ENCODE measurements around the gene BCORL1. TPM values are rescaled to one million over a fixed set of nuclear protein-coding genes. Genes with fewer than 3 reads are reported as not detected.

The BCORL1 gene
- total RNA-seq, 4 donors from 2014 or later: 5.9 to 11.0 (median 7.9) TPM

DNA sequence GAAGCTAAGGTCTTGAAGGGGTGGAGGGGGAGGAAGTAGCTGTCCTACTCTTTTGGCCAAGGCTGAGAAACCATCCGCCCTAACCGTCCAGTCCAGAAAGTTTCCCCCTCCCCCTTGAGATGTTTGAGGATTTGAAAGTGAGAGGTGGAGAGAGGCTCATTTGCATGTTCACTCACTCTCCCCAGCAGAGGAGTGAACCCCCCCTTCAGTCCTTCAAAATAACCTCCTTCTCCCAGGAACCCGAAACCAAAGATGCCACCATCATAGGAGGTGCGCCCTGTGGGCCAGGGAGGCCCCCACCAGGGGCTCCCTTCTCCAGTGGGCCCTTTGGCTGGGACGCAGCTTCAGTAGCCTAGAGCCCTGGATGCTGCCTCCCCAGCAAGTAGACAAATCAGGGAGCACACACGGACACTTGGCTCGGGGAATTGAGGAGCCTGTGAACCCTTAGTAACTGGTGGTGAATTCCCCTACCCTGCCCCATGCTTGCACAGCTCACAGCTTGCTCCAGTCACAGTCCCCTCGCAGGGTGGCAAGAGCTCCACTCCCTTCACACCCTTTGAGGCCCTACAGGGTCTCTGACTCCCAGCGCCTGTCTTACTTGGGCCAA lies 102.3 kb downstream of the BCORL1 start:
- no peaks in the 10 kb centered on the region for H3K36me3 ChIP-seq
- 70% methylated on average over 8 of the region's 9 CpGs for WGBS
- H3K27ac ChIP-seq: peak overlapping the region; percentile 38
- peaks cover 51% of the 10 kb centered on the region for H3K4me1 ChIP-seq
- H3K9me3 ChIP-seq: no peaks in the 10 kb centered on the region
- no peak overlapping the region for H3K4me3 ChIP-seq
- H3K27me3 ChIP-seq: no peaks in the 10 kb centered on the region
- DNase-seq (ENCODE audit: low spot score in 2 of 2): no peak
- TF ChIP-seq EP300 (IDR thresholded peaks at IDR 0.05) (no peak), POLR2A (IDR thresholded peaks at IDR 0.05) (no peak)
- TF ChIP-seq, protein P1, sequence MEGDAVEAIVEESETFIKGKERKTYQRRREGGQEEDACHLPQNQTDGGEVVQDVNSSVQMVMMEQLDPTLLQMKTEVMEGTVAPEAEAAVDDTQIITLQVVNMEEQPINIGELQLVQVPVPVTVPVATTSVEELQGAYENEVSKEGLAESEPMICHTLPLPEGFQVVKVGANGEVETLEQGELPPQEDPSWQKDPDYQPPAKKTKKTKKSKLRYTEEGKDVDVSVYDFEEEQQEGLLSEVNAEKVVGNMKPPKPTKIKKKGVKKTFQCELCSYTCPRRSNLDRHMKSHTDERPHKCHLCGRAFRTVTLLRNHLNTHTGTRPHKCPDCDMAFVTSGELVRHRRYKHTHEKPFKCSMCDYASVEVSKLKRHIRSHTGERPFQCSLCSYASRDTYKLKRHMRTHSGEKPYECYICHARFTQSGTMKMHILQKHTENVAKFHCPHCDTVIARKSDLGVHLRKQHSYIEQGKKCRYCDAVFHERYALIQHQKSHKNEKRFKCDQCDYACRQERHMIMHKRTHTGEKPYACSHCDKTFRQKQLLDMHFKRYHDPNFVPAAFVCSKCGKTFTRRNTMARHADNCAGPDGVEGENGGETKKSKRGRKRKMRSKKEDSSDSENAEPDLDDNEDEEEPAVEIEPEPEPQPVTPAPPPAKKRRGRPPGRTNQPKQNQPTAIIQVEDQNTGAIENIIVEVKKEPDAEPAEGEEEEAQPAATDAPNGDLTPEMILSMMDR (IDR thresholded peaks at IDR 0.05): no peak

- H3K27me3 ChIP-seq: no peaks in the 10 kb centered on the region
- H3K27ac ChIP-seq: peak overlapping the region; percentile 38
- H3K4me3 ChIP-seq: no peak overlapping the region
- WGBS: 69% methylated on average over 11 of the region's 11 CpGs
- H3K36me3 ChIP-seq: no peaks in the 10 kb centered on the region
- H3K9me3 ChIP-seq: no peaks in the 10 kb centered on the region
- H3K4me1 ChIP-seq: peaks cover 51% of the 10 kb centered on the region
- DNase-seq (ENCODE audit: low spot score in 2 of 2): no peak
- TF ChIP-seq POLR2A (IDR thresholded peaks at IDR 0.05): no peak
- no peak for TF ChIP-seq EP300 (IDR thresholded peaks at IDR 0.05)
- no peak for TF ChIP-seq POLR2AphosphoS5 (IDR thresholded peaks at IDR 0.05)
- TF ChIP-seq, protein P1 (IDR thresholded peaks at IDR 0.05): no peak
Observed at GRCh38 chrX:130085551-130086446, 103.4 kb downstream of the BCORL1 start.

- no peak for DNase-seq (ENCODE audit: low spot score in 2 of 2)
- 75% methylated on average over 12 of the region's 13 CpGs for WGBS
- Histone ChIP-seq H3K4me1 (peaks cover 48% of the 10 kb centered on the region), H3K4me3 (no peak overlapping the region), H3K27ac (peak overlapping the region; percentile 14), H3K36me3 (no peaks in the 10 kb centered on the region), H3K9me3 (no peaks in the 10 kb centered on the region), H3K27me3 (no peaks in the 10 kb centered on the region)
- no peak for TF ChIP-seq EP300 (IDR thresholded peaks at IDR 0.05)
- TF ChIP-seq, protein P1 (IDR thresholded peaks at IDR 0.05): no peak
- no peak for TF ChIP-seq POLR2A (IDR thresholded peaks at IDR 0.05)
- no peak for TF ChIP-seq POLR2AphosphoS5 (IDR thresholded peaks at IDR 0.05)
Observed at GRCh38 chrX:130086447-130087206, 104.2 kb downstream of the BCORL1 start.

DNA sequence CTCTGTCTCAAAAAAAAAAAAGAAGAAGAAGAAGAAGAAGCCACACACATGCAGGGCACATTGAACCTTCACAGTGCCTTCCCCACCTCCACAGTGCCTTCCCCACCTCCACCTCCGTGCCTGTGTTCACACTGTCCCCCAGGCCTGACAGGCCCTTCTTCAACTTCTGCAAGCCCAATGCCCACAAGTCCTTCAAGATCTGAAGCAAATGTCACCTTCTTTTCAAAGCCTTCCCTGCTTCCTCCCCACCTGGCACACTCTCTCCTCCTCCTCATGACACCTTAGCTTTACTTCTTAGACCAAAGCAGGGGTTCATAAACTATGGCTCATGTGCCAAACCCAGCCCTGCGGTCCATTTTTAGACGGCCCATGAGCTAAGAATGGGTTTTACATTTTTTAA lies 107.9 kb downstream of the BCORL1 start:
- no peak for DNase-seq (ENCODE audit: low spot score in 2 of 2)
- Histone ChIP-seq H3K27ac (no peak overlapping the region), H3K9me3 (no peaks in the 10 kb centered on the region), H3K4me1 (peaks cover 30% of the 10 kb centered on the region), H3K4me3 (no peak overlapping the region), H3K27me3 (no peaks in the 10 kb centered on the region), H3K36me3 (no peaks in the 10 kb centered on the region)
- no peak for TF ChIP-seq POLR2AphosphoS5 (IDR thresholded peaks at IDR 0.05)
- TF ChIP-seq EP300 (IDR thresholded peaks at IDR 0.05): no peak
- TF ChIP-seq, protein P1 (IDR thresholded peaks at IDR 0.05): no peak
- no peak for TF ChIP-seq POLR2A (IDR thresholded peaks at IDR 0.05)
- 88% methylated on average over 3 of the region's 3 CpGs for WGBS
